ENCODE results near the gene LRRN3.
A peak's percentile ranks its signal among the peaks of the same experiment; 100 is the strongest.

Gene LRRN3

DNA sequence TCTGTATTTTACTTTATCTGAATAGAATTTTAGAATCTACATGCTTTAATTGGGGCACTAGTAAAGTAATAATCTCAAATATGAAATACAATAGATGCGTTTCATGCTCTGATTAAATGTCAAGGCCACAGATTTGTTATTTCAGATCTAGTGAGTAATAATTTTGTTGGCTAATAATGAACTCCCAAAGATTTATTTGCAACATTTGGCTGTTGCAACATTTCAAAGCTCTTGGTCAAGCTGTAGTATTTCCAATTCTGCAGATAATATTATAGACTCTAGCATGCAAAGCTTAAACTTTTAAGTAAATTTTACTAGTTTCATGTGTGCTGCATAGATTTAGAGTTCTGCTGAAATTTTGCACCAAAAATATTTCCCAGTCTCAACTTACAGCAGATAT is 16.7 kb downstream of the LRRN3 start:
- DNase-seq, result peak; percentile 57

DNA sequence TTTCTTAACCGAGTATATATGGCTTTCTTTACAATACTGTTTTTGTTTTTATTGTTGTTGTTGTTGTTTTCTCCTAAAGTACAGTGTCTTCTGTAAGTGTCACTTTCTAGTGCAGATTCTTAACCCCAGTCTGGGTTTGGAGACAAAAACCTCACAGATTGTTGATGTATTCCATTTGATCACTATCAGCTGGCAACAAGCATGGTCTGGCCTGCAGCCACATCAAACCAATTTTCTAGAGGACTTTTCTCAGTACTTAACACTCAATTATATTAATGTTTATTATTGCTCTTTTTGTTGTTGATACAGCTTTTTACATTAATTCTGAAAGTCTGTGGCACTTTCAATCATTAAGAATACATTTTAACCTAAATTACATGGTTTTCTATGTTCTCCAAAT is 17.1 kb downstream of the LRRN3 start:
- no peak for DNase-seq

DNA sequence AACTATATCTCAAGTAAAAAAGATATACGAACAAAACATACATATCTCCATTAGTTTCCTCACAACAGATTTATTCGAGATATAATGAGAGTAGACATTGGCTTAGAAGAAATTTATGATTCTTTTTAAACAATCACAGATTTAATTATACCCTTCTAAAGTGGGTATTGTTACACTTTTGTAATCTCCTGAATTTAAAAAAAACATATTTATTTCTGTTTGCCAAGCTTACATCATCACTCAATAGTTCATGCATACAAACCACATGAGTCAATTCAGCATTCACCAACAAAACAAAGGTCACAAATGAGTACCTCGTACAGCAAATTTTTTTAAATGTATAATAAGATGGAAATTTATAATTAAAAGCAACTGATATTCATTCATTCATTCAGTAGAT is 17.6 kb downstream of the LRRN3 start:
- peak; percentile 73 for DNase-seq

DNA sequence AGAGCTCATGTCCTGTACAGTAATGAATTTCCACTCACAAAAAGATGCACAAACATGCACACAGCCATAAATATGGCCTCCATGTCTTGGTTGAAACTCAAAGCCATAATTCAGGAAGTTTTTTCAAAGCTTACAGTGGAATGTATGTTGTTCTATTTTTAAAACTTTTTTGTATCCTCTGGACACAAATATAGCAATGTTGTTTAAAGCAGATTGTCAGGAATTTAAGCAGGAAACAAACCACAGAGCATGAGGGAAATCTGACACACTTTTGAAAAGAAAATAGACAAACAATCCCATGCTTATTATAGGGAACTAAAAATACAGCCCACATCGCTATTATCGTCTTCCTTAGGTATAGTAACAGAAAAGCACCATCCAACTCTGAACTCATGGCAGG is 21.5 kb downstream of the LRRN3 start:
- no peak for DNase-seq

DNA sequence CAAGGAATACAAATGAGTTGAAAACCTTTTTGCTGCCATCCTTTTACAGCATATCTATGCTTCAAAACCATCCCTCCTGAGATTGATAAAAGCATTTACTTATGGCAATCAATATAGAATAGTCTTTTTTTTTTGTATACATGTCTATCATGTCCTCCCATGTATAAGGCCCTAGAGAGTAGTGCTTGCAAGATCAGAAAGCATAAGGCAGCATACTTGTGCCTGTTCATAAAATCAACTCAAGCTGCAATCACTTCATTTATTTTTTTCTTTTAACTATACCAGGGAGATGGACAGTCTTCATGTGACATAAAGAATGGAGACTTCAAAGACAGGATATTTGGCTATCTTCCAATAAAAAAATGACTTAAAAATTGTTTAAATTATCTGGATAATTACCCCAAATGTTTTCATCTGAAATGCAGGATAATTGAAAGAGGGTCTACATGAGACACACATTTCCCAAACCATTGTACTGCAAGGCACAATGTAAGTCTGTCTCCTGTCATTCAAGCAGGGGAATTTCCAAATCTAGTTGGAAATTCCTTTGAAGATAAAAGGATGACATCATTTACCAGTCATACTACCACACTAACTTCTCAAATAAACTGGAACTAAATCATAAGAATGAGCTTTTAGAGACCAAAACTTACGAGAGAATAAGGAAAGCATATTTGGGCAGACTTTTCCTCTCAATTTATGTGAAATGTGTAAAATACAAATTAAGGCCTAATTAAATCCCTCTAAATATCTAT is 22.5 kb downstream of the LRRN3 start:
- peak; percentile 64 for DNase-seq

DNA sequence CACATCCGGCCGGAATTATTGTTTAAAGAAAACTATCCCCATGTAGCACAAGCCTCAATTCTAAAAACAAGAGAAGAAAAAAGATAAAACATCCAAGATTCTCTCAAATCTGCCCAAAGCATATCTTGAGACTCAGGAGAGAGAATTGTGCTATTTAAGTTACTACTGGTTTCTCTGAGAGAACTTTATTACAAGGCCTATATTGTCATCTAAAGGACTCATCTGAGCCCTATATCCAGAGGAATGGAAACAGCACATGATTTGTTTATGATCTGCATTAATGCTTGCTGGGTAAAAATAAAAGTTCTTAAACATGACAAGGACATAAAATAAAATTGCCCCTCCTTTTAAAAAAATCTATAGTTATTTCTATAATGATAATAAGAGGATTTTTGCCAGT is 25.0 kb downstream of the LRRN3 start:
- no peak for DNase-seq

DNA sequence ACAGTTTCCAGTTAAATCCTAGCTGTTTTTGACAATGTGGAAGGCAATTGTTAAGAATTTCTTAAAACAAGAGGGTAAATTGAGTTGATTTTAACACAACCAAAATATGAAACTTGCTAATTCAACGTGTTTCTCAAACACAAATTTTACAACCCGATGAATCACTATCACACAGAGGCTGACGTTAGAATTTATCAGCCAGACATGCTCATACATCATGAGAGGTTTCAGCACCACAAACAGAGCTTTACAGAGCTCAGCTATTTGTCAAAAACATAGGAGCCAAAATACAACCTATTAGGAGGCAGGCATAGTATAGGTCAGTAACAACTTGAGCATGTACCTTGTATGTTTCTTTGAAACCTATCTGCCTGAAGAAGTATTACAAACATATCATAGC is 36.1 kb downstream of the LRRN3 start:
- peak; percentile 70 for DNase-seq

DNA sequence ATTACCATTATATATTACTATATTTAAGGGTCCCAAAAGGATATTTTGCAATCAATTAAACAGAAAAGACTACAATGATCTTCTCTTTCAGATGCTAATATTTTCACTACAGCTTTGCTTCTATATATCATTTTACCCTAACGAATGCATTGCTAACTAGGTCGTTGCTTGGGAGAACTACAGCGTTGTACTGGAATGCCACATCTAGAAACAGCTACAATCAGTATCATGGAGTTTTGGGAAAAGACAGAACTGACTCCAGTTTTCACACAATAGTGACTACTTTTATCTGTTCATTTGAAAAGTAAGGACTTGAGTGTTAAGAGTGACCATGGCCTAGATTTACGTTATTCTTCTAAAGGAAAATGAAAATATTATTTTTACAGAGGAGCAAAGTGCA is 38.5 kb downstream of the LRRN3 start:
- DNase-seq, result no peak

DNA sequence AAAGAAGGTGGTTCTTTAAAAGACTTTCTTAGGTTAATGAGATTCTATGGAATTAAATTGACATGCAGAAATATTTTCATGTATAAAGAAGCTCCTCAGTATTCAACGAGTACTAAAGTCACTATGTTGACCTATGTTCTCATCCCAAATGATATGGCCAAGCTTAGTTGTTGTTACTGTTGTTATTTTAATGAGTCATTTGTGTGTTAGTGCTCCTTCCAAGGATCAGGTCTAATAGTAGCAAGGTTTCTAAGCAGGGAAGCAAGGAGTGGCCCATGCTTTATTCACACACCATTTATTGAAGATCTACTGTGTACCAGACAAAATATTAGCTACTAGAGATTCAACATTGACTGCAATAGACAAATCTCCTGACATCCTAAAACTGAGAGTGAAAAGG is 41.9 kb downstream of the LRRN3 start:
- DNase-seq, result peak; percentile 64

DNA sequence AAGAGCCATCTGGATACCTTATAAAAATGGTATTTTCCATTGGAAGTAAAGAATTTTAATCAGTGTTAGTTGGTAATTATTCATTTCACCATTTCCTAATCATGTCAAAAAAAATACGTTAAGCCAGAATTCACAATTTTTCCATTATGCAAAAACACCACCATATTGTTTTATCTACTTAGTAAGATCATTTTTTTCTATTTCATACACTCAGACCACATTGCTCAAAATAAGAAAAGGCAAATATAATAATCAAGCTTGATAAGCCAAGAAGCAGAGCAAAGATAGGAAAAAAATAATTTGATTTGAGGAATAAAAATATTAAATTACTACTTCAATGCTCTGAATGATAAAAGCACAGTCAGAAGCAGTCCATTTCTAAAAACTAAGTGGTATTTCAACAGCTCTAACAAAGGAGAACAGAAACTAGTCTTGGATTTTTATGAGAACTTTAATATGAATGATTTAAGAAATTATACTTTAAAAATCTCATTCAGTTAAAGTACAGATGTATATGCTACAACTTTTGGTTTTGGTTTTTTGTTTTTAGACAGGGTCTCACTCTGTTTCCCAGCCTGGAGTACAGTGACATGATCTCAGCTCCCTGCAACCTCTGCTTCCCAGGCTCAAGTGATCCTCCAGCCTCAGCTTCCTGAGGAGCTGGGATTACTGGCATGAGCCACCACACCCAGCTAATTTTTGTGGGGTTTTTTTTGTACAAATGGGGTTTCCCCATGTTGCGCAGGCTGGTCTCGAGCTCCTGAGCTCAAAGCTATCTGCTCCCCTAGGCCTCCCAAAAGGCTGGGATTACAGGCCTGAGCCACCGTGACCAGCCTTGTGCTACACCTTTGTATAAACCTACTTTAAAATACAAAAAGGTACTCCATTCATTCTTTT is 46.6 kb downstream of the LRRN3 start:
- peak; percentile 15 for DNase-seq

DNA sequence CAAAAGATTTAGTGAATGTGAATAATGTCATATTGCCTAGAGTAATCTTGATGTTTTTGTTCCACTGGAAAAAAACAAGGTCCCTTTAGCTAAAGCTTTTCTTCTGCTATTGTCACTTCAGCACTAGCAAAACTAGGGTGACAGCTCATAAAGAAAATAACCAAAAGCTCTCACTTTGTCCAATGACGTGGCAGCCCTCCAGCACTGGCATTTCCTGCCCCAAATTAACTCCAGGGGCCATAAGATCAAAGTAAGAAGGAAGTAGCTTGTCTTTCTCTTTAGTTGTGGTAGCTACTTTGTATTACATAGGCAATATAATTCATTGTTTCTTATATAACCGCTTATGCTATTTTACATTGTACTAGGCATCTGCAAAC is 47.3 kb downstream of the LRRN3 start:
- peak; percentile 76 for DNase-seq

DNA sequence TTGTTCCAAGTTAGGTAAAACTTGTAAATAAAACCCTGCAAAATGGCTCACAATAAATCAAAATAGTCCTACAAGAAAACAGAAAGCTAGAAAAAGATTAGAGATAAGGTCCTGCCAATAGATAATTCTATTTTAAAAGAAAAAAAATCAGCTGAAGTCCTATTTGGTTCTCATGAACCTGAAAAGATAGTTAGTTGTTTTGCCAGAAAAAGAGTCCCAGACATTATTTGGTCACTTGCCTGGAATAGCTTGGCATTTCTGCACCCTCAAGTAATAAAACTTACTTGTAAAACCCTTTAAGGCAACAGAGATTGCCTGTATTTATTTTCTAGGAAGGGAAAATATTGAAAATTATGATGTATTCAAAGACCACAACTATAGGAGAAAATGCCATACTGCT is 47.7 kb downstream of the LRRN3 start:
- no peak for DNase-seq

DNA sequence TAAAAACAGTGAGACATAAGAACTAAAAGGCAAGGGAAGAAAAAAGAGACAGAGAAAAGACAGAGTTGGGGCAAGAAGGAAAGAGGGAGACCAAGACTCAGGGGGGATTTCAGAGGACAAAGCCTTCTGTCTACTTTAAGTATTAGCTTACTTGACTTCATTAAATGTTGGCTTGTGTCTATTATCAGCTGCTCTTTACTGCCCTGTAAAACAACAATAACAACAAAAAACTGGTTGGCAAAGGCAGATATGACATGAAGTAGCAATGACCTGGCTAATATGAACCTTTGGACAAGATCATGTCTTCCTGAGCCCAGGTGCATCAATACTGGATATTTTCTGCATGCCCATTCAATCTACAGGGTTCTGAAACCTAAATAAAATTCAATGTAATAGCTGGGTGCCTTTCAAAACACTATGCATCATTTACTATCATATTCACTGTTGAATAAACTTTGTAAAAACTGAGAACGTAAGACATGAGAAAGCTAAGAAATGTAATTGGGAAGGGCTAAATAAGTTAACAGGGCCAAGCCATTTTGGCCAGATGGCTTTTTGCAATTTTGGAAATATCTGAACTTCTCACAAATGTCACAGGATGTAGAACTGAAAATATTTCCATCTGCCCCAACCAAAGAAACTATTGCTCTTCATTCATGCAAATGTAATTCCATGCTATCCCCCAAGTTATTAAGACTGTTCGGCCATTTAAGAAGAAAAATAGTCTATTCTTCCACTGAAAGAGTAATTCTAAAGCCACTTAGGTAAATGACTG is 49.4 kb downstream of the LRRN3 start:
- no peak for DNase-seq

DNA sequence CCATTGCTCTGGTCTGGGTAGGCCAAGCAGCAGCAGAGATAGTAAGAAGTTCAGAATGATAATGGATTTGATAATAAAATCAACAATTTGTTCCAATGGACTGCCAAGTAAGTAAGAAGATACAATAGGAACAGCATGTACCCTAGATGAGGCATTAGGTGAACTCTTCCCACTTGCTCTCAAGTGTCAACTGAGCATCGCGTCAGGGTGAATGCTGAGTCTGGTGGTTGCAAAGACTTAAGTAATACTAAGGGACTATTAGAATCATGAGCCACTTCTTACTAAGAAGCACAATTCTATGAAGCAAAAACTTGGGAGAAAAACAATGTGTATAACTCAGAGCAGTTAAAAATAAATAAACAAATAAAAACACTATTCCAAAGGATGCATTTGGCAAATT is 54.5 kb downstream of the LRRN3 start:
- DNase-seq, result no peak

DNA sequence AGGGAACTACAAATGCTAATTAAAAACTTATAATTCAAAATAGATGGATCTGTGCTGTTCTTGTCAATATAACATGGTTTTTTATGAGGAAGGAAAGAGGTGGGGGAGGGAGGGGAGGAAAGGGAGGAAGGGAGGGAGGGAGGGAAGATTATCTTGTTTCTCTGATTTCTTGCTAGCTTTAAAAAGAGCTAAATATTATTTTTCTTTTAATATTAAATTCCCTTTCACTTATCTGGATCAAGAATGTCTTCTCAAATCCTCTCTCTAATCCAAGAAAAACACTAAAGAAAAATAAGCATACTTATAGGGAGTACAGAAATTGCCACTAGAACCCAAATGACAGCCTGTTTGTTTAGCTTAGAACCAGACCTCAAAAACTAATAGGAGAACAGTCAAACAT is 55.2 kb downstream of the LRRN3 start:
- DNase-seq, result no peak

DNA sequence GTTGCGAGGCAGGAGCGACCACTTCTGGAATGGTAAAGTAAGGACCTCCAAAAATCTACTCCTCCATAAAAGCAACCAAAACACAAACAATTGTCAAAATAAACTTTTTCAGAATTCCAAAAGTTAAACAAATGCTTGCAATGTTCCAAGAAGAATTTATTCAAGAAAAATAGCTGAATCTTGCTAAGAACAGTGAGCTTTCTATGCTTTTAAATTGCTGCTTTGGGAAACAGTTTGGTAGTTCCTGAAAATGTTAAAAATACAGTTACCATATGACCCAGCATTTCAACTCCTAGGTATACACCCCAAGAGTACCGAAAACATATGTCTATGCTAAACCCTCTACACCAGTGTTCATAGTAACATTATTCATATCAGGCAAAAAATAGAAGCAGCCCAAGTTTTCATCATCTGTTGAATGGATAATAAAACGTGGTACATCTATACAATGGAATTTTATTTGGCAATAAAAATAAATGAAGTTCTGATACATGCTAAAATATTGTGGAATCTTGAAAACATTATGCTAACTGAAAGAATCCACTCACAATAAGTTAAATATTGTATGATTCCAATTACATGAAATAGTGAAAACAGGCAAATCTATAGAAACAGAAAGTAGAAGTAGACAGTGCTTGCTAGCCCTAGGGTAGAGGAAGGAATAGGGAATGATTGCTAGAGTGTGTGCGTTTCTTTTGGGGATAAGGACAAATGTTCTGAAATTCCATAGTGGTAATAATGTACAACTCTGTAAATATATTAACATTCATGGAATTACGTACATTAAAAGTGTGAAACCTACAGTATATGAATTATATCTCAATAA is 57.0 kb downstream of the LRRN3 start:
- DNase-seq, result no peak

DNA sequence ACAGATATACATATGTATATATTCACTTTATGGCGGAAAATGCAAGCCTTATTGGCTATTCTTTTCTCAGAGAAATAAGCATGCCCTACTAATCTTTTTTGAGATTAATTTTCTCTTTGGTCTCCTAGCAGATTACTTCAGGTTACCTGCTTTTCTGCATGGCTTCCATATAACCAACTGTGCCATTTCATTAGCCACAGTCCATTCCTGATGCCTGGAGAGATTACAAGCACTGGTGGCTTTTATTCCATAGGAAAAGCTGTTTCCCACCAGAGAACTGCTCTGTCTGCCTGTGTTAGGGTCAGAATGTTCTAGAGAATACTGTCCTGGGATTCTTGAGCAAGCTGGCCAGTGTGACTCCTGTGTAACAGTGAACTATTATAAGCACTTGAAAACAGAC is 59.8 kb downstream of the LRRN3 start:
- DNase-seq, result no peak

DNA sequence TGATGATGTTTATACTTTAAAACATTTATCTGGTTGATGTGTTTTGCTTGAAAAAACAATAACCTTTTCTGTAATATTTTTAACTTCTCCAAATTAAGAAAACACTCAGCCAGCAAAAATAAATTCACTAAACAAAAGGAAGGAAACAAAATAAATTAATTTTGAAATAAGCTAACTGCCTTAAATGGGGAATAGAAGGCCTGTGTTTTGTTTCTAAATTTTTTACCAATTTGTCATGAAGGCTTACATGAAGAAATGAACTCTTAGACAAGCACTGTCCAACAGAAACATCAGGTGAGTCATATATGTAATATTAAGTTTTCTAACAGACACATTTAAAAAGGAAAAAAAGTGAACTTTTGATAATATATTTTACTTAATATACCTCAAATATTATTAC is 68.5 kb downstream of the LRRN3 start:
- DNase-seq, result peak; percentile 83

DNA sequence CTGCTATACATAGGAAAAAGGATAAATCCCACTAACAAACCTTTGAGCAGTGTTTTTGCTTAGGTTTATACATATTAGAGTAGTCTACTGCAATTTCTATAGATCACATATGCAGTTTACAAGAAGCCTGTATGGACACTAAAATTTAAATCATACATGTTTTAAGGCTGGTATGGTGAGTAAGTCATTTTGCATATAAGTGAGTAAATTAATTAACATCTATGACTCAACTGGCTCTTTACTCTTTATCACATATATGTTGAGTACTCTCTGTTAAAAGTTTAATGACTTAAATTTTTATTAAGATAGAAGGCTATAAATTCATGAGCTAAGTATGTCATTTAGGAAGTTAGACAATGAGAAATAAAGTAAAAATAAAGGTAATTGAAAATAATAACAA is 69.4 kb downstream of the LRRN3 start:
- peak; percentile 19 for DNase-seq

DNA sequence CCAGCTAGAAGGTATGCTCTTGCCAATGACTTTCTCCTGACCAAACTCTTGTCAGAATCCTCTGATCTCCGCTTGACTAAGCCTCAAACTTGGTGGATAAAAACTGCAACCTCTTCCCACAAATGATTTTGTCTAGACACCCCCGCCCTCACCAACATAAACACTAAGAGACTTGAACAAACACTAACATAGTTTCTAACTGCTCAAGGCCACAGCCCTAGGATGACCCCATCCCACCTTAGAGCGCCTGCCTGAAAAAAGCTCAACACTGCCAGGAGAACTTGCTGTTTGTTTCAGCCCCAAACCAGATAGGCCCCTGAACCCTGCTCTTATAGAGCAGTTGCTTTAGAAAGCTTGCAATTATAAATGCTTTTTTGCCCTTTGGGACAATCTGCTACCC is 71.8 kb downstream of the LRRN3 start:
- no peak for DNase-seq

DNA sequence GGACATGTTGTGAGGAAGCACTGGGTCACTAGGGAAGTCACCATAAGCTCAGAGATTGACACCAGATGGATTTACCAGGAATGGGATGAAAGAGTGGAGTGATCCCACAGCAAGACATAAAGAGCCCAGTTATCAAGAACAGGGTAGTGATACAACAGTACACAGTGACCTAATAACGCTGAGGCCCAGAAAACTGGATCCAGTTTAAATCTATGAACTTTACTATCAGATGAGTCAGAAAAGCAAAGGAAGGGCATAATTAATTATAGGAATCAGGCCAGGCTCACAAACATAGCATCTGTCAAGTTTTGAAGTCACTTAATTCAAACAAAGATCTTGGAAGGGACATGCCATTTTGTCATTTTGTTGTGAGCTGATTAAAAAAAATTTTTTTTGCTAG is 73.5 kb downstream of the LRRN3 start:
- DNase-seq, result no peak

DNA sequence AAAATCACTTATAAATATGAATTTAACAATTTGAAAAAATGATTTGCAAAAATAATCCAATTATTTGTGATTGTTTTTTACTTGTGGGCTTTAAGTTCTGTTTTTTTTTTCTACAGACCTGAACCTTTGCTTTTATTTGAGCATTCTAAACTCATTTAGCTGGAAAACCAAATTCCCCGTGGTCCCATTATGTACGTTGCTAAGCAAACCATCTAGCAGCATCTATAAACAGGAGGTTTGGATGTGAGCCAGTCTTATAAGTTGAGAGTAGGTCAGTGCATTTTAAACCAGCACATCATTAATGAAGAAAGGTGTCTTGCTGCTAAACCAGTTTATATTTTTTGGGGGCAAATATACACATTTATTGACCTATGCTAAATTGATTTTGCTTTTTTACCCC is 77.3 kb downstream of the LRRN3 start:
- no peak for DNase-seq
